Measurements from ENCODE around the gene CNPY1. TPM values are rescaled to one million over a fixed set of nuclear protein-coding genes. Genes with fewer than 3 reads are reported as not detected.

Gene CNPY1
- total RNA-seq, 4 donors from 2014 or later: not detected

GRCh38 chr7:155553871-155554270 lies 7.5 kb upstream of the CNPY1 start:
- Histone ChIP-seq H3K4me1 (no peaks in the 10 kb centered on the region), H3K4me3 (no peak overlapping the region), H3K9me3 (peaks cover 0 to 22% (median 0%) of the 10 kb centered on the region in 3 donors), H3K27me3 (peaks cover 65% of the 10 kb centered on the region), H3K36me3 (no peaks in the 10 kb centered on the region), H3K27ac (no peak overlapping the region)
- 60 to 85% methylated on average over 2 to 3 of the region's 3 CpGs for WGBS, 2 donors (ENCODE audit: low coverage in 1 of 2)
- no peak for TF ChIP-seq POLR2A (IDR thresholded peaks at IDR 0.05)
- TF ChIP-seq, protein P1, sequence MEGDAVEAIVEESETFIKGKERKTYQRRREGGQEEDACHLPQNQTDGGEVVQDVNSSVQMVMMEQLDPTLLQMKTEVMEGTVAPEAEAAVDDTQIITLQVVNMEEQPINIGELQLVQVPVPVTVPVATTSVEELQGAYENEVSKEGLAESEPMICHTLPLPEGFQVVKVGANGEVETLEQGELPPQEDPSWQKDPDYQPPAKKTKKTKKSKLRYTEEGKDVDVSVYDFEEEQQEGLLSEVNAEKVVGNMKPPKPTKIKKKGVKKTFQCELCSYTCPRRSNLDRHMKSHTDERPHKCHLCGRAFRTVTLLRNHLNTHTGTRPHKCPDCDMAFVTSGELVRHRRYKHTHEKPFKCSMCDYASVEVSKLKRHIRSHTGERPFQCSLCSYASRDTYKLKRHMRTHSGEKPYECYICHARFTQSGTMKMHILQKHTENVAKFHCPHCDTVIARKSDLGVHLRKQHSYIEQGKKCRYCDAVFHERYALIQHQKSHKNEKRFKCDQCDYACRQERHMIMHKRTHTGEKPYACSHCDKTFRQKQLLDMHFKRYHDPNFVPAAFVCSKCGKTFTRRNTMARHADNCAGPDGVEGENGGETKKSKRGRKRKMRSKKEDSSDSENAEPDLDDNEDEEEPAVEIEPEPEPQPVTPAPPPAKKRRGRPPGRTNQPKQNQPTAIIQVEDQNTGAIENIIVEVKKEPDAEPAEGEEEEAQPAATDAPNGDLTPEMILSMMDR (IDR thresholded peaks at IDR 0.05): no peak
- no peak for ATAC-seq

DNA sequence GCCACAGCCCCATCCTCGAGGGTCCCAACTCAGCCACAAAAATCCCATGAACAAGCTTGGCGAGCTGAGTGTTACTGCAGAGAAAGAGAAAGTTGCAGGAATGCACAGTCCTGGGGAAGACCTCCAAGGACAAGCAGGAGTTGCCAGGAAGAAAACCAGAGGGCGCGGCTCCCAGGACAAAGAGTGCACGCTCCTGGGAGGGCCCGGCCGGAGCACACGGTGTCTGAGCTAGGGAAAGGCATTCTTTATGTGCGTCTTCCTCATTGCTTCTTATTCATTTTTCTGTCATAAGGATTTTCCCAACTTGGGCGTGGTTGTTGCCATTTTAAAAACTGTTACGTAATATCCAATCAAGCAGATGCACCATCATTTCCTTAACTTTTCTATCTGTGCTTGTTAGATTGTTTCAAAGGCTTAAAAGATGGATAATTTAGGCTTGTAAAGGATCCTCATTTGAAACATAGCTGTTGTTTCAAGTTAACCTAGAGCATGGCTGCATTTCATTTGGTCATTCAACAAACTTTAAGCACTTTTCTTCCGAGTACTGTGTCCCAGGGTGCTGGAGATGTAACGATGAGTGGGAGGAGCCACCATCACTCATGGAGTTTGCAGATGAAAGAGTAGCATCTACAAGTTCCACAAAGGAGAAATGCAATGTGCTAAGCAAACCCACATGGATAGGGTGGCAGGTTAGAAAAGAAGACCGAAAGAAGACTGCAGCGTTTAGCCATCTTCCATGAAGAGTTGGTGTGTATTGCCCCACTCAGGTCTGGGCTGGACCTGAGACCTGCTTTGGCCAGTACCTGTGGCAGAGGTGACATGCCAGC lies 5.6 kb upstream of the CNPY1 start:
- 71 to 89% methylated on average over 6 to 12 of the region's 15 CpGs for WGBS, 2 donors (ENCODE audit: low coverage in 1 of 2)
- Histone ChIP-seq H3K27ac (no peak overlapping the region), H3K36me3 (no peaks in the 10 kb centered on the region), H3K4me1 (no peaks in the 10 kb centered on the region), H3K27me3 (peaks cover 64% of the 10 kb centered on the region), H3K4me3 (no peak overlapping the region), H3K9me3 (peaks cover 0 to 22% (median 0%) of the 10 kb centered on the region in 3 donors)
- ATAC-seq: no peak
- TF ChIP-seq POLR2A (IDR thresholded peaks at IDR 0.05): no peak
- TF ChIP-seq, protein P1 (IDR thresholded peaks at IDR 0.05): no peak
- no peak for TF ChIP-seq POLR2AphosphoS5 (IDR thresholded peaks at IDR 0.05)
- no peak for TF ChIP-seq EP300 (IDR thresholded peaks at IDR 0.05)

DNA sequence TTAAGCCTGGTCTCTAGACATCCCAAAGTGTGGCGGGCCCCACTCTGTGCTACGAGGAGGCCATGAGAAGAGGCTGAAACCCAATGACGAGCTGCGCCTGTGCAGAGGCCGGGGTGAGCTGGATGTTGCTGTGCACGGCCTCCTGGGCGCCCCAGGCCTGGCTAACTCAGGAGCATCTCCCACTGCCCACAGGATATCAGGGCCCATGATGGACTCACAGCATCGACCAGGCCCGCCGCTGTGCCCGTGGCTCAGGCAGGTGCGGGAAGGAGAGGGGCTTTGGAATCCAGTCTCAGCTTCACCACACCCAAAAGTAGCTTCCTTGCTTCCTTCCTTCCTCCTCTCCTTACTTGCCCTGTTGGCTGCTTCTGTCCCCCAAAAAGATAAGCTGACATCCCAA lies 4.6 kb upstream of the CNPY1 start:
- TF ChIP-seq, protein P1 (IDR thresholded peaks at IDR 0.05): no peak
- TF ChIP-seq POLR2A (IDR thresholded peaks at IDR 0.05) (no peak), EP300 (IDR thresholded peaks at IDR 0.05) (no peak), POLR2AphosphoS5 (IDR thresholded peaks at IDR 0.05) (no peak)
- no peak overlapping the region for H3K27ac ChIP-seq
- peaks cover 62% of the 10 kb centered on the region for H3K27me3 ChIP-seq
- no peak overlapping the region for H3K4me3 ChIP-seq
- 98 to 100% methylated on average over 4 to 8 of the region's 12 CpGs for WGBS, 2 donors (ENCODE audit: low coverage in 1 of 2)
- H3K9me3 ChIP-seq: peaks cover 0 to 22% (median 0%) of the 10 kb centered on the region in 3 donors
- no peak for ATAC-seq
- H3K4me1 ChIP-seq: no peaks in the 10 kb centered on the region
- no peaks in the 10 kb centered on the region for H3K36me3 ChIP-seq

- no peak overlapping the region for H3K27ac ChIP-seq
- H3K36me3 ChIP-seq: no peaks in the 10 kb centered on the region
- no peaks in the 10 kb centered on the region for H3K4me1 ChIP-seq
- H3K9me3 ChIP-seq: peaks cover 0 to 18% (median 0%) of the 10 kb centered on the region in 3 donors
- WGBS, 2 donors (ENCODE audit: low coverage in 1 of 2): 93% methylated on average over 4 of the region's 10 CpGs; no CpG with 5 or more reads in 1 of the 2 donors
- ATAC-seq: no peak
- no peak for TF ChIP-seq POLR2A (IDR thresholded peaks at IDR 0.05)
- TF ChIP-seq EP300 (IDR thresholded peaks at IDR 0.05): no peak
- TF ChIP-seq, protein P1 (IDR thresholded peaks at IDR 0.05): no peak
- TF ChIP-seq POLR2AphosphoS5 (IDR thresholded peaks at IDR 0.05): no peak
- H3K27me3 ChIP-seq: peaks cover 45% of the 10 kb centered on the region
- H3K4me3 ChIP-seq: no peak overlapping the region
Observed at GRCh38 chr7:155549226-155549625, 2.9 kb upstream of the CNPY1 start.
